Measurements from ENCODE around the gene OR51D1.

Gene OR51D1

GRCh38 chr11:4654635-4655369, 17.5 kb downstream of the OR51D1 start:
- H3K4me2 ChIP-seq (ENCODE audit: low read length) = no peak overlapping the region
- no peaks in the 10 kb centered on the region for H3K36me3 ChIP-seq (ENCODE audit: insufficient read depth, low read length)
- no peaks in the 10 kb centered on the region for H3K4me1 ChIP-seq (ENCODE audit: control insufficient read depth, insufficient read depth, low read length)
- no peaks in the 10 kb centered on the region for H3K27me3 ChIP-seq (ENCODE audit: control insufficient read depth, insufficient read depth, low read length)
- H3K9me3 ChIP-seq (replicated peaks; ENCODE audit: low read length) = no peaks in the 10 kb centered on the region
- no peak overlapping the region for H3K4me3 ChIP-seq (ENCODE audit: low read length)
- H3K9ac ChIP-seq (ENCODE audit: low read depth, low read length) = no peak overlapping the region

GRCh38 chr11:4658629-4659445, 21.6 kb downstream of the OR51D1 start:
- Histone ChIP-seq H3K4me2 (ENCODE audit: low read length) (no peak overlapping the region), H3K4me1 (ENCODE audit: control insufficient read depth, insufficient read depth, low read length) (no peaks in the 10 kb centered on the region), H3K27me3 (ENCODE audit: control insufficient read depth, insufficient read depth, low read length) (no peaks in the 10 kb centered on the region), H3K9me3 (replicated peaks; ENCODE audit: low read length) (no peaks in the 10 kb centered on the region), H3K9ac (ENCODE audit: low read depth, low read length) (no peak overlapping the region), H3K36me3 (ENCODE audit: insufficient read depth, low read length) (no peaks in the 10 kb centered on the region), H3K4me3 (ENCODE audit: low read length) (no peak overlapping the region)

DNA sequence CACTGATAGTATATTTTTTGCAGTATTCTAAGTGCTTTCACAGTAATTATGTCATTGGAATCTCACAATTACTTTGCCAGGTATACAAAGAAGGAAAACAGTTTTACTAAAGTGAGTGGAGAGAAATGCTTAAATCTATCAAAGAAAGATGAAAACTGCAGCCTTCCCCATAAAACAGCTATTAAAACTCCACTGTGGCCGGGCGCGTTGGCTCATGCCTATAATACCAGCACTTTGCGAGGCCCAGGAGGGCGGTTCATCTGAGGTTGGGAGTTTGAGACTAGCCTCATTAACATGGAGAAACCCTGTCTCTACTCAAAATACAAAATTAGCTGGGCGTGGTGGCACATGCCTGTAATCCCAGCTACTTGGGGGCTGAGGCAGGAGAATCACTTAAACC, 25.6 kb downstream of the OR51D1 start:
- H3K27me3 ChIP-seq (ENCODE audit: control insufficient read depth, insufficient read depth, low read length) = no peaks in the 10 kb centered on the region
- H3K4me1 ChIP-seq (ENCODE audit: control insufficient read depth, insufficient read depth, low read length) = no peaks in the 10 kb centered on the region
- no peak overlapping the region for H3K9ac ChIP-seq (ENCODE audit: low read depth, low read length)
- no peaks in the 10 kb centered on the region for H3K36me3 ChIP-seq (ENCODE audit: insufficient read depth, low read length)
- no peak overlapping the region for H3K4me3 ChIP-seq (ENCODE audit: low read length)
- H3K4me2 ChIP-seq (ENCODE audit: low read length) = no peak overlapping the region
- no peaks in the 10 kb centered on the region for H3K9me3 ChIP-seq (replicated peaks; ENCODE audit: low read length)

DNA sequence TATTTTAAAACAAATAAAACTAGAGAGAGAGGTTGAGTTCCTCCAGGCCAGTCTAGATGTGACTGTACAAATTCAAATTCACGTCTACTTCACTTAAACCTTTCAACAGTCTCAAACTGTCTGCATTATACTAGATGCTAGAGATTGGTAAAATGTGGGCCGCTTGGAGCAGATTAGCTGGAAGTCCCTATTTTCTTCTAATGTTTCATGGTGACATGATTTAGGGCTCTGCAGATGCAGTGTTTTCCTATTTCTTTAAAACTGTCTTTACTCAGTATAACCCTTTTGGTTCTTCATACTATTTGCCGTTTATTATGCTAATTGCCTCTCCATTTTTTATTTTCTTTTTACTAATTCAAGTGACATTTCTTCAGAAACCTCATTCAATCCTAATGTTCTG, 26.9 kb downstream of the OR51D1 start:
- Histone ChIP-seq H3K9ac (ENCODE audit: low read depth, low read length) (no peak overlapping the region), H3K4me1 (ENCODE audit: control insufficient read depth, insufficient read depth, low read length) (no peaks in the 10 kb centered on the region), H3K9me3 (replicated peaks; ENCODE audit: low read length) (no peaks in the 10 kb centered on the region), H3K27me3 (ENCODE audit: control insufficient read depth, insufficient read depth, low read length) (no peaks in the 10 kb centered on the region), H3K4me2 (ENCODE audit: low read length) (no peak overlapping the region), H3K4me3 (ENCODE audit: low read length) (no peak overlapping the region), H3K36me3 (ENCODE audit: insufficient read depth, low read length) (no peaks in the 10 kb centered on the region)

- H3K4me2 ChIP-seq (ENCODE audit: low read length) = no peak overlapping the region
- H3K9me3 ChIP-seq (replicated peaks; ENCODE audit: low read length) = no peaks in the 10 kb centered on the region
- H3K9ac ChIP-seq (ENCODE audit: low read depth, low read length) = no peak overlapping the region
- no peaks in the 10 kb centered on the region for H3K27me3 ChIP-seq (ENCODE audit: control insufficient read depth, insufficient read depth, low read length)
- H3K36me3 ChIP-seq (ENCODE audit: insufficient read depth, low read length) = no peaks in the 10 kb centered on the region
- H3K4me1 ChIP-seq (ENCODE audit: control insufficient read depth, insufficient read depth, low read length) = no peaks in the 10 kb centered on the region
- H3K4me3 ChIP-seq (ENCODE audit: low read length) = no peak overlapping the region
Observed at GRCh38 chr11:4664786-4665185, 27.5 kb downstream of the OR51D1 start.

DNA sequence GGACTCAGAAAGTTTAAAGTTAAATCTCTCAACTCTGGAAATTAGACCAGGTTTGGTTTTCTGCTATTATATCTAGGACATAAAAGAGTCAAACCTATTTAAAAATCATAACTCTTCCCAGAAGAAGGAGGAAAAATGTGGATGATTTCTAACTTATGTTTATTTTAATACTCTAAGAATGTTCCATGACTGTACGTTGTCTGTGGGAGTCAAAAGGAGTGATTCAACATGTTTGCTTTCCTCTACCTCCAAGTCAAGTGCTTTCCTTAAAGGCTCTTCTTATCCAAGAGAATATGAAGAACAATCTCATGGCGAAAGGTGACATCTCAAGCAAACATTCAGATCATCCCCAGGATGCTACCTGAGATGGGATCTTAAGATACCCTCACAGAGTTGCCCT, 28.1 kb downstream of the OR51D1 start:
- H3K4me1 ChIP-seq (ENCODE audit: control insufficient read depth, insufficient read depth, low read length) = no peaks in the 10 kb centered on the region
- no peak overlapping the region for H3K4me2 ChIP-seq (ENCODE audit: low read length)
- no peak overlapping the region for H3K9ac ChIP-seq (ENCODE audit: low read depth, low read length)
- no peaks in the 10 kb centered on the region for H3K27me3 ChIP-seq (ENCODE audit: control insufficient read depth, insufficient read depth, low read length)
- no peaks in the 10 kb centered on the region for H3K9me3 ChIP-seq (replicated peaks; ENCODE audit: low read length)
- no peaks in the 10 kb centered on the region for H3K36me3 ChIP-seq (ENCODE audit: insufficient read depth, low read length)
- H3K4me3 ChIP-seq (ENCODE audit: low read length) = no peak overlapping the region

DNA sequence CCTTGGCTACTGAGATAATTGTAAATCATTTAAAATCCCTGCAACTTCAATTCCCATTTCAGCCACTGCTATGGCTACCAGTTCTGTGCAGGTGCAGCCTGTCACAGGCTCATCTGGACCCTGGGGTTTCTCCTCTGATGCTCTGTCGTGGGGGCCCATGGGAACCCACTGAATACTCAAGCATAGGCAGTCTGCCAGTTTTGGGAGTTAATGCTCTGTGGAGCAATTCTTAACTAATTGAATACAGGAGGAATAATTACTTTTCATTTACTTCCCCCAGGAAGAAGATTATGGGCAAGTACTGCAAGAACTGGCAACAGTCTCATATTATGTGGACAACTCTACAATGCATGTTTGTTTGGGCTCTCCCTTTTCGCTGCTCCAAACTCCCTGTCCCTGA, 34.5 kb downstream of the OR51D1 start:
- no peak overlapping the region for H3K4me3 ChIP-seq (ENCODE audit: low read length)
- no peaks in the 10 kb centered on the region for H3K9me3 ChIP-seq (replicated peaks; ENCODE audit: low read length)
- H3K27me3 ChIP-seq (ENCODE audit: control insufficient read depth, insufficient read depth, low read length) = no peaks in the 10 kb centered on the region
- H3K4me2 ChIP-seq (ENCODE audit: low read length) = no peak overlapping the region
- no peaks in the 10 kb centered on the region for H3K36me3 ChIP-seq (ENCODE audit: insufficient read depth, low read length)
- peaks cover 4% of the 10 kb centered on the region for H3K4me1 ChIP-seq (ENCODE audit: control insufficient read depth, insufficient read depth, low read length)
- no peak overlapping the region for H3K9ac ChIP-seq (ENCODE audit: low read depth, low read length)

- Histone ChIP-seq H3K4me3 (ENCODE audit: low read length) (no peak overlapping the region), H3K36me3 (ENCODE audit: insufficient read depth, low read length) (no peaks in the 10 kb centered on the region), H3K9me3 (replicated peaks; ENCODE audit: low read length) (no peaks in the 10 kb centered on the region), H3K4me2 (ENCODE audit: low read length) (no peak overlapping the region), H3K27me3 (ENCODE audit: control insufficient read depth, insufficient read depth, low read length) (no peaks in the 10 kb centered on the region), H3K9ac (ENCODE audit: low read depth, low read length) (no peak overlapping the region), H3K4me1 (ENCODE audit: control insufficient read depth, insufficient read depth, low read length) (peaks cover 4% of the 10 kb centered on the region)
Observed at GRCh38 chr11:4672470-4672869, 35.2 kb downstream of the OR51D1 start.

DNA sequence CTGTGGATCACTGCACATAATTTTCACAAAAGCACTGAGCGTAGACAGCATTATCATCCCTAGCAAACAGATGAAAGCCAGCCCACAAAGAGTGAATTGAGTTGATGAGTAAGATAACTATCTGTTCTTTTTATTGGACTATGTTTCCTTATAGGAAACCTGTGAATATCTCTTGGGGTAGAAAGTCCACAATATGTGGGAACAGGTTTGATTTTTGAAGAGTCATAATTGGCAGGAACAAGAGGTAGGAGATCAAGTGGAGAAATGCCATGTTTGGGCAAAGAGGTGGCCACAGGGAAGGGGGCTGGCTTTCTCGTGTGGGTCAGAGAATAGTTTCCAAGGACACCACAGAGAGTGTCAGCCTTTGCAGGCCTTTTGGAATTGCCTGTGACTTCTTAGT, 36.5 kb downstream of the OR51D1 start:
- H3K4me3 ChIP-seq (ENCODE audit: low read length) = no peak overlapping the region
- no peaks in the 10 kb centered on the region for H3K27me3 ChIP-seq (ENCODE audit: control insufficient read depth, insufficient read depth, low read length)
- no peak overlapping the region for H3K4me2 ChIP-seq (ENCODE audit: low read length)
- peaks cover 4% of the 10 kb centered on the region for H3K4me1 ChIP-seq (ENCODE audit: control insufficient read depth, insufficient read depth, low read length)
- no peak overlapping the region for H3K9ac ChIP-seq (ENCODE audit: low read depth, low read length)
- H3K9me3 ChIP-seq (replicated peaks; ENCODE audit: low read length) = no peaks in the 10 kb centered on the region
- no peaks in the 10 kb centered on the region for H3K36me3 ChIP-seq (ENCODE audit: insufficient read depth, low read length)

DNA sequence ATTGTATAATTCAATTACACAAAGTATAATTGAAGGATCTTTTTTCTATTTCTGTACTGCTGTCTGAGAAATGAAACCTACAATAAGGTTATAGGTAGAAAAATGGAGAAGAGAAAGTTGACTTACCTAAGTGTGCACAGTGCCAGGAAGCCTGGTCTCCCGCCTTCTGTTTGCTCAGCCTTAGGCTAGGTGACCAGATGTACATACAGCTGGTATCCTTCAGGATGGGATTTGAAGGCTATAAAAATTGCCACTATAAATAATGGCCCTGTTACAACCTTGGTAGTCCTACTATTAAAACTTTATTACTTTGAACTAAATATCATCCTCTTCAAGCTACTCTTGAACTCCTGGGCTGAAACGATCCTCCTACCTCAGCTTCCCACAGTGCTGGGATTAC, 40.7 kb downstream of the OR51D1 start:
- Histone ChIP-seq H3K4me1 (ENCODE audit: control insufficient read depth, insufficient read depth, low read length) (peaks cover under 1% of the 10 kb centered on the region), H3K9me3 (replicated peaks; ENCODE audit: low read length) (no peaks in the 10 kb centered on the region), H3K36me3 (ENCODE audit: insufficient read depth, low read length) (no peaks in the 10 kb centered on the region), H3K9ac (ENCODE audit: low read depth, low read length) (no peak overlapping the region), H3K4me2 (ENCODE audit: low read length) (no peak overlapping the region), H3K27me3 (ENCODE audit: control insufficient read depth, insufficient read depth, low read length) (no peaks in the 10 kb centered on the region), H3K4me3 (ENCODE audit: low read length) (no peak overlapping the region)

DNA sequence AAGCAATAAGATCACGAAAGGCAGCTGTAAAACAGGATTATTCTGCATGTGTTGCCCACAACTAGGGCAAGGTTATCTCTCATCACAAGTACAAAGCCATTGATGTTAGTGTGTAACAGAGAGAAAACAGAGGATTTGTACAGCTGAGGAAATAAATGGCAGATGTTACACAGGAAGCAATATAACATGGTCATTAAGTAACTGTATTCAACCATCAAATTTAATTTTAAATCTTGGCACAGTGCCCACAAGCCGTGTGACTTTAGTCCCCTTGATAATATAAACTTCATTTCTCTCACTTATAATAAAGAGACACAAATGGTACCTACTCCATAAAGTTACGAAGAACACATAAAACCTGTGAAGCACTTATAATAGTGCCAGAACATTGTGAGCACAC, 43.1 kb downstream of the OR51D1 start:
- Histone ChIP-seq H3K9me3 (replicated peaks; ENCODE audit: low read length) (no peaks in the 10 kb centered on the region), H3K9ac (ENCODE audit: low read depth, low read length) (no peak overlapping the region), H3K4me2 (ENCODE audit: low read length) (no peak overlapping the region), H3K36me3 (ENCODE audit: insufficient read depth, low read length) (no peaks in the 10 kb centered on the region), H3K4me1 (ENCODE audit: control insufficient read depth, insufficient read depth, low read length) (no peaks in the 10 kb centered on the region), H3K4me3 (ENCODE audit: low read length) (no peak overlapping the region), H3K27me3 (ENCODE audit: control insufficient read depth, insufficient read depth, low read length) (no peaks in the 10 kb centered on the region)

Data from skeletal muscle satellite cell (primary cell).